Renal cortical epithelial cell (primary cell): ENCODE results near the gene CTAG1B. TPM values are rescaled to one million over a fixed set of nuclear protein-coding genes. Genes with fewer than 3 reads are reported as not detected.
"Not testable (repeated sequence)": the region's sequence is repeated elsewhere in the genome, so short reads cannot be mapped to it uniquely, and the experiment has no call there.

ENCODE experiments used
- DNase-seq: peaks from one replicate; pipeline ENCODE4 v3.0.0-alpha.2; 2011; ENCODE audit warnings: low read depth
- total RNA-seq: library from RNA; depleted of rRNA; stranded (reverse); fragments of >200 nt; gene quantifications from 2 replicates; pipeline ENCODE4 v1.2.3, GENCODE V29; 2014

The CTAG1B gene
- not detected in 2 replicates for total RNA-seq

DNA sequence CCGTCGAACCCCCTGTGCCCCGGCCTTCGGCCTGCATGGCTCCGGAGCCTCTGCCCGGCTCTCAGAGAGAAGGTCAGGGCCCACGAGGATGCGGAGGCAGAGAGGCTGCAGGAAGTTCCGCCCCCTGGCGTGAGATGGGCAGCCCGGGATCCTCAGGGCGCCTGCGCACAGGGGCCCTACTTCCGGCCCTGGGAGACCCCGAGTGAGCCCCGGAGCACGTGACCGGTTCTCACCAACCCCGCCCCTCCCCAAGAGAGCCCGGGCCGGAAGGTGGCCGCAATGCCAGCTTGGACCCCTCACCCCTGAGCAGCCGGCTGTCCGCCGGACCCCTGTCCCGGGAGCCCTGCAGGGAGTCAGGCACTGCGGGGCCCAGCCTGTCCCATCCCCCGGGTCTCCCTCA lies at the start of gene CTAG1B:
Gene CTAG1B (minus strand): TSS at position 101 of the 400 bp plus-strand sequence. CDS start 64 bp downstream, at position 37.
- not testable (repeated sequence) for DNase-seq

DNA sequence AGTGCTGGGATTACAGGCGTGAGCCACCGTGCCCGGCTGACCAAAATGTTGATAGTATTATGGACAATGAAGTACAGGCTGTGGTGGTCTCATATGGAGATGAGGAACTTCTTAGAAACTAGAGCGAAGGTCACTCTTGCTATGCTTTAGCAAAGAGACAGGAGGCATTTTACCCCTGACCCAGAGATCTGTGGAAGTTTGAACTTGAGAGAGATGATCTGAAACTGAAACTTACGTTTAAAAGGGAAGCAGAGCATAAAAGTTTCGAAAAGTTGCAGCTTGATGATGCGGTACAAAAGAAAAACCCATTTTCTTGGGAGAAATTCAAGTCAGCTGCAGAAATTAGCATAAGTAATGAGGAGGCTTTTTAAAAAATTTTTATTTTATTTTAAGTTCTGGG lies 42.8 kb upstream of the CTAG1B start:
- DNase-seq: no peak

DNA sequence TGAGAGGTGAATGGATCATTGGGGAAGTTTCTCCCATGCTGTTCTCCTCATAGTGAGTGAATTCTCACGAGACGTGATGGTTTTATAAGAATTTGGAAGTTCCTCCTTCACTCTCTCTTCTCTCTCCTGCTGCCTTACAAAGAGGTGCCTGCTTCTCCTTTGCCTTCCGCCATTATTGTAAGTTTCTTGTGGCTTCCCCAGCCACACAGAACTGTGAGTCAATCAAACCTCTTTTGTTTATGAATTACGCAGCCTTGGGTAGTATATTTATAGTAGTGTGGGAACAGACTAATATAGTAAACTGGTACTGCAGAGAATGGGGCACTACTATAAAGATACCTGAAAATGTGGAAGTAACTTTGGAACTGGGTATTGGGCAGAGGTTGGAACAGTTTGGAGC lies 42.1 kb upstream of the CTAG1B start:
- DNase-seq: no peak

DNA sequence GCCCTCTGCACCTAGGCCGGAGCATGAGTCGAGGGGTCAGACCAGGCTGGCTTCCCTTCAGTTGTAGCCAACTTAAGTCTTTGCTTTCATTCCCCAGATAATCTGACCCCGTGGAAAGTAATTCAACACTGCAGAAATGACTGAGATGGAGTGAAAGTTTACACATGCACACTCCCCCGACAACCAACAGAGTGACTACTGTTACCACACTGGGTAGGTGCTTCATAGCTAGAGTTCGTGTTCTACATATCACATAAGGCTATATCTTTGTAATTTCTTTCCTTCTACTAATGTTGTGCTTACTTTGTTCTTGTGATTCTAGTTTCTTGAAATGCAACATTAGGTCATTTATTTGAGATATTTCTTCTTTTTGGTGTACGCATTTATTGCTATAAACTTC lies 41.5 kb upstream of the CTAG1B start:
- DNase-seq: no peak

DNA sequence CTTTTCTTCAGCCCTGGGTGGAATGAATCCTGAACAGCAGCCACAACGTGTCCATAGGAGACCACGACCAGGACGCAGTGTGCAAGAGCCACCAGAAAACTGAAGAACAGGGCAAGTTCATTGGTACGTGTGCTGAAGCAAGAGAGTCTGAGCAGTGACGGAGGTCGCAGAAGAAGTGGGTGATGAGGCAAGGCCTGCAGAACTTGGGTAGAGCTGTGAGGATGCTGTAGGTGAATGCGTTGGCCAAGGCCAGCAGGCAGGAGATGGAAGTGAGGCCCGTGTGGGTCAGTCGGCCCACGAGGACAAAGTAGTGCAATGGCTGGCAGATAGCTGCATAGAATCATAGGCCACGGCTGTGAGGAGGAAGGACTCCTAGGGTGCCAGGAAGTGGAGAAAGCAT lies 39.9 kb upstream of the CTAG1B start:
- no peak for DNase-seq

DNA sequence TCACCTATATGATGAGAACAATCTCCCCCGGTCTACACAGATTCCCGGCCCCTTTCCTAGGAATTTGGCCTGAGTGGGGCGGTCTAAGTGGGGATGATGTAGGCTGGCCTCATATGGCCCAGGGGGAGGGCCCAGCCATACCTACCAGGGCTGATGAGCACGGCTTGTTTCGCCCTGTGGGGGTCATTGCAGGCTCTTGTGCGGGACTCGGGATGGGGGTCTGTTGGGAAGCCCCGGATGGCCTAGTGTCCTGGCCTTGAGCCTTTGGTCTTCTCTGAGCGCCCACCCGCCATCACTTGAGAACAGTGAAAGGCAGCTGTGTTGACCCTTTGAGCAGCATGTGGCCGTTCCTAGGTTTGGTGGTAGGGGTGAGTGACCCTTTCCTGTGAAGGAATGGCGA lies 39.1 kb upstream of the CTAG1B start:
- DNase-seq: no peak

DNA sequence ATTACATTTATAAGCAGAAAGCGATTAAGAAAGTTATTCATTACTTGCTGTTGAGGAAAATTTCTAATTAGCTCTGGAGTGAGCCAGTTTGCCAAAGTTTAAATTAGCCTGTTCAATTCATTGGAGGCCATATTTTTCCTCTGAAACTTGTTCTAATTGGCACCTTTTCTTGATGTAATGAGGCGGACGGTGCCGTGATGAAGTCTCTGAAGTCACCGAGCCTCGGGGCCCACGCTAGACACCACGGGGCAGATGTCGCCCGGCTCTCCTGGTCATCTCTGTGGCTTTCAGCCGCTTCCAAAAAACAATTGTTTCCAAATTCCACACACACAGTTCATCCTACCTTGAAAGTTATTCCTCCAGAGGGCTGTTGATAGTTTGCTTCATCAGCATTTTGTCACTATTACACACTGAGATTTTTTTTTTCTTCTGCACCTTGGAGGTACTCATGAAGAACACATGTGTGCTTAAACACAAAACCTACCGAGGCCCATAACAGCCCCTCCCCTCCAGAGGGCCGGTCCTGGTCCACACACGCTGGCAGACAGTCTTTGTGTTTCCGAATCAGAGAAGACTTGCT lies 38.2 kb upstream of the CTAG1B start:
- no peak for DNase-seq

DNA sequence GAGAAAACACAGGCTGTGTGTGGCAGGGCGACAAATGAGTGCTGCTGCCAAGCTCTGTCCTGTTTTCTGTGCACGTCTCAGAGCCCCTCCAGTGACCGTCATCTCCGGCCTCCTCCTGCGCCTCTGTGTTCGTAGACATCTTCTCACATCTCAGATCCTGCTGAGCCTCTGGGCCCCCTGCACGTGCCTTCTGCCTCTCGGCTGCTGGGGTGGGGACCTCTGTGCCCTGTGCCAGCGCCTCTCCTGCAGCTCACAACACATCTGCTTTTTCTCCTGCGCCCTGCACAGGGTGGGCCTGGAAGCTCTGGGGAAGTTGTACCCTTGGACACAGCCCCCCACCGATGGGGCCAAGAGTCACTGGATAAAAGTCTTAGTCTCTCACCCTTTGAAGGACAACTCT lies 36.7 kb upstream of the CTAG1B start:
- DNase-seq: no peak

DNA sequence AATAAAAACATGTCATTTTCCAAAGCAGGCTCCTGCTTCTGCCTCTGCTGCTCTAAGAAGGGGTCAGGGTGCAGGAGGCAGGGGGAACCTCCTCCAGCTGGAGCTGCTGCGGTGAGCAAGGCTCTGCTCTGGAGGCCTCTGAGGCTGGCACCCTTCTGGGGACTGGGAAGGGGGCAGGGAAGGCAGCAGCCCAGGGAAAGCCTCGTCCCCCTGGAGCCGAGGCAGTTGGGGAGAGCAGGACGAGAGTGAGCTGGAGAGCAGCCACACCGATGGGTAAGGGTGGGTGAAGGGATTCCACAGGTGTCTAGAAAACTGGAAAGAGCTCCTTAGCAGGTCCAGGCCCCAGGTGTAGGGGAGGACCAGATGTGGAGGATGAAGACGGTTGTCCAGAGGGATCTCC lies 36.3 kb upstream of the CTAG1B start:
- no peak for DNase-seq

DNA sequence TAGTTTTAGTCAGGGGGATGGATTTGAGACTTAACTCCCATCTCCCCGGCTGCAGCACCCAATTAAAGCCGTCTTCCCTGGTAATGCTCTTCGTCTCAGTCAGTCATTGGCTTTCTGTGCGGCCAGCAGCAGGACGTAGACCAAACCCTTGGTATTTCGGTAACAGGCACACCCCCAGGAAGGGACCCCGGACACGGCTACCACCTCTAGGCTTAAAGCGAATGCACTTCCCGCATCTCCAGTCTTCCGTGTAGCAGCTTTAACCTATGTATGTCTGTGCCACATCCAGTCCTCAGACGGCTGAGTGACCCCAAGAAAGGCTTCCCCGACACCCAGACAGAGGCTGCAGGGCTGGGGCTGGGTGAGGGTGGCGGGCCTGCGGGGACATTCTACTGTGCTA lies 35.8 kb upstream of the CTAG1B start:
- no peak for DNase-seq

DNA sequence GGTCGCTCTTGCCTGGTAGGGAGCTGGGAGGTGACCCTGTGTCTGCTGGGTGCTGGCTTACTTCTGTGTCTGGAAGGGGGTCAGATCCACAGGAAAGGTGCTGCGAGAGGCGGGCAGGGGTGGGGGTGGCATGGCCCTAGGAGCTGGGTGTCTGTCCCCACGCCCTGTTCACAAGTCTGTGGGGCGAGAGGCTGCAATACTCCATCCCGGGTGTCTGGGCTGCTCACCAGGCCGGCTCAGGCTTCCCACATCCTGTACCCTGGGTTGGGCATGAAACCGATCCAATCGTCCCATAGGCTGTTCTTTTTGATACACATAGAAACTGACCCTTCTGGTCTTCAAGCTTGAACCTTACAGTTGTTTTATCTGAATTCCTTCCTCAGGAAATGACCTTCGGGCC lies 35.3 kb upstream of the CTAG1B start:
- no peak for DNase-seq

DNA sequence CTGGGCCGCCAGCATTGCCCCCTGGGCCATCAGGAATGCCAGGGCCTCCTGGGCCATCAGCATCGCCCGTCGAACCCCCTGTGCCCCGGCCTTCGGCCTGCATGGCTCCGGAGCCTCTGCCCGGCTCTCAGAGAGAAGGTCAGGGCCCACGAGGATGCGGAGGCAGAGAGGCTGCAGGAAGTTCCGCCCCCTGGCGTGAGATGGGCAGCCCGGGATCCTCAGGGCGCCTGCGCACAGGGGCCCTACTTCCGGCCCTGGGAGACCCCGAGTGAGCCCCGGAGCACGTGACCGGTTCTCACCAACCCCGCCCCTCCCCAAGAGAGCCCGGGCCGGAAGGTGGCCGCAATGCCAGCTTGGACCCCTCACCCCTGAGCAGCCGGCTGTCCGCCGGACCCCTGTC lies 34.3 kb upstream of the CTAG1B start, which contains the start of gene CTAG2:
Gene CTAG2 (minus strand): TSS at position 167 of the 400 bp plus-strand sequence. CDS start 64 bp downstream, at position 103.
- not testable (repeated sequence) for DNase-seq

DNA sequence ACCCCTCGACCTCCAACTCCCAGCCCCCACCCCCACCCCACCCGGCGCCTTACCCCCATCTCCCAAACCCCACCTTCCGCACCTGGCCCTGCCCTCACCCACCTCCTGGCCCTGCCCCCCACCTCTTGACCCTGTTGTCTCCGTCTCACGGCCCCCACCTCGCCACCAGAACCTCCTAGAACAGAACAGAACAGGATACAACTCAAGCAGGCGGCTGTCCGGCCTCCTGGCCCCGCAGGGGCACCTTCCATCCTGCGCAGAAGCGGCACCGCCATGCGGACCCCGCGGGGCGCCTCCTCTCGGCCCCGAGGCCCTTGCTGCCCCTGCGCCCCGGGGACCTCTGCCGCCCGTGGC lies 33.9 kb upstream of the CTAG1B start:
- DNase-seq: no peak

DNA sequence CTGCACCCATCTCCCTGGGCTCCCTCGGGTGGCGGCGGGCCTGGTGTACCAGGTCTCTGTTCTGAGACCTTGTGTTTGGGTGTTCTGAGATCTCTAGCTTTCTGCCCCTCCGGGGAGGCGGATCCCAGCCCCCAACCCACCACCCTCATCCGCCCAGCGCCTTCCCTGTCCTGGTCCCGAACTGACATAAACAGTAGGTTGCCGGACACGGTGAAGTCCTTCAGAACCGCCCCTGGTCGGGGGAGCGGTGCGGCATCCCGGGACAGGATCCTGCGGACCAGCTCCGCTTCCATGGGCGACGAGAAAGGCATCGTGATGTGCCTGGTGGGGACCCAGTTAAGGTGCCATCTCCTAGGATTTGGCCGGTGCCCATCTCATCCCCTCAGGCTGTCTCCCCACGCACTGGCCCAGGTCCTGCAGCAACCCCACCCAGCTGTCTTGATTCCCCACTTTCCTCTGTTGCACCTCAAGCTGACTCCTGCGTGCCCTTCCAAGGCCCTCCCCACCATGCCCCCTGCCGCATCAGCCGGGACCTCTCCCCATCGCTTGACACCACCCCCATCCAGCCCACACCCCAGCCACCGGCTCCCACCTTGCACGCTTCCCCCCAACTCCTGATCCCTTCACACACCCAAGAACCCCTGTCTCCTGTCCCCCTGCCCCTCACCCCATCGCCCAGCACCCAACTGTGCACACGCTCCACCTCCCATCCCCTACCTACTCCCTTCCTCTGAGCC lies 33.4 kb upstream of the CTAG1B start:
- no peak for DNase-seq

DNA sequence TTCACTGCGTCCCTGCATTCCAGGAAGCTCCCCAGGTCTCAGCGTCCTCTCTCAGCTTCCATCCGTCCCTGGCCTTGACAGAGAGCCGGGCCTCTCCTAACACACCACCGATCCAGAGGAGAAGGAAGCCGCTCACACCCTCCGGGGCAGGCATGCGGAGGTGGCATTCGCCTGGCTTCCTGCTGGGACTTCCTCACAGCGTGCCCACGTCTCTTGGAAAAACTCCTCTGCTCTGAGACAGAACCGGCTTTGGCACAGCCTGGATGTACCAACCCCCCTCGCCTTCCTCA lies 31.1 kb upstream of the CTAG1B start:
- DNase-seq: no peak

DNA sequence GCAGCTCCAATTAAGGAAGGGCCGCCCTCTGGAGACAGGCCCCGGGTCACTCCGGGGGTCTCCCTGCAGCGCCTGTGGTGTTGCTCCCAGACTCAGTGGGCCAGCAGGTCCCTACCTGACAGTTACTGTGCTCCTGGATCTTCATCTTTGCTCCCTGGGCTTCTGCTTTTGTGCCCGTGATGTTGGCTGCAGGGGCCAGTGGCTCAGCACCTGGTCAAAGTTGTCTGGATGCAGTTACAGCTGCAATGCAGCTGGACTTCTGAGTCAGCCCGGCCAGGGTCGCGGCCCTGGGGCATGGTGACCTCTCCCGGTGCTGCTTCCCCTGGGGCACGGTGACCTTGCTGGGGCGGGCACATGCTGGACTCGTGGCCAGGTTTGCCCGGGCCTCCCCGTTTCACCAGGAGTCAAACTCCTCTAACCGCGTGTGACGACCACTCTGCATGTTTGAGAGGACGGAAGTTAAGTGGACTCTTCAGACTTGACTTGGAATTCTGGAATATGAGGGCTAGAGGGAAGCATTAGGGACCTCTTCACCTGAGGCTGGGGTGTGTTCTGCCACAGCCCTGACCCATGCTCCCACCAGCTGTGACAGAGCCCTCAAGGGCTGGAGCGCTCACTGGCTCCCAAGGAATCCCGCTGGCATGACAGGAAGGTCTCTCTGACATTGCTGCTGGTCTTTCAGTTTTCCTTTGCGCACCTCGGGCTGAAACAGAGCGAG lies 30.6 kb upstream of the CTAG1B start:
- DNase-seq: no peak

DNA sequence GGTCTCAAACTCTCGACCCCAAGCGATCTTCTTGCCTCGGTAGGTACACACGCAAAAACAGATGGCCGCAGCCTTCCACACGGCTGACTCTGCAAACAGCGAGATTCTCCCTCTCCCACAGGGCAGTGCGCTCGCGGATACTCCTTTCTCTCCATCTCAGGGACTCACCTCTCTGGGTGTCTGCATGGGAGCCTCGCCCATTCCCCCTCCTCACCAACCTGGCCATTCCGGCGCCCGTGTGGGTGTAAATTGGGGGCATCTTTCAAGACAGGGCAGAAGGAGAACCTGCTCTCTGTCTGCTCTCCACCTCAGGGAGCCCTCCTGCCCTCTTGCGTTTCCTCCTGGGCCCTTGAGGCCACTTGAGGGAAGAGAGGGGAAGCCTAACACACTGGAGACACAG lies 29.8 kb upstream of the CTAG1B start:
- DNase-seq: no peak

DNA sequence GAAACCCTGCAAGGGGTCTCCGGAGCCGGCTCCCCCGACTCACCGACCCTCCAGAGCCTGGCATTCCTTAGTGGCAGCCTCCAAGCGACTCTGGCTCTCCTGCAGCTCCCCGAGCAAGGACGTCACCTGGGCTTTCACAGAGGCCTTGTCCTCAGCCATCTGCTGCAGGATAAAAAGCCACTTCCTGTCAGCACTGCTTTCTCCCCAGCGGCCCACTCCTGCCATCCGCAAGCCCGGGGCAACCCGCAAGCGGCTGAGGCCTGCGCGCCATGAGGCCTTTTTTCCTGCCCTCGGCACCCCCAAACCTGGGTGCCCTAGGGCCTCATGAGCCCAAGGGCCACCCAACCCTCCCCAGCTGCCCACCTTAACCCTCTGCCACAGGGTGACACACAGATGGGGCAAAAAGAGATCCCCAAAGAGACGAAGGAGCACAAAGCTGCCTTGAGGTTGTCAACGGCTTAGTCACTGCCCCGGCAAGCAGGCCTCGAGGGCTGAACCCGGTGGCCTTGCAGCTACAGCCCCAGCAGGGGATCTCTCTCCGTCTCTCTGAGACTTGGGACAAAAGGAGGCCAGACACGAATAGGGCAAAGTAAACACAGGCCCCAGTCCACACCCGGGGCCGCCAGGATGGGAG lies 26.8 kb upstream of the CTAG1B start:
- not testable (repeated sequence) for DNase-seq

DNA sequence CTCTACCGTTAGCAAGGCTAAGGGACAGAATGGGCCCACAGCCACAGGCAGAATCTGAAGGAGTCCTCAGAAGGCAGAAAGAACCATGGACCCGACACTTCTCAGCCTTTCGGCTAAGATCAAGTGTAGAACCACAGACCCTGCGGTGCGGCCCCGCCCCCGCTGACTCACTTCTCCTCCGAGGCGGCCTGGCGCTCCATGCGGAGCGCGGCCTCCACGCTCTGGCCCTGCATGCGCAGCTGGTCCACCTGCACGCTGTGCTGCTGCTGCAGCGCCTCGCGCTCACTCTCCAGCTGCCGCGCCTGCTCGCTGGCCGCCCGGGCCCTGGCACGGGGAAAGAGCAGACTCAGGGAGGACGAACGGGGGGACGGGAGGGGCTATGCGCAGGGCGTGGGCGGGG lies 24.6 kb upstream of the CTAG1B start:
- DNase-seq: not testable (repeated sequence)

DNA sequence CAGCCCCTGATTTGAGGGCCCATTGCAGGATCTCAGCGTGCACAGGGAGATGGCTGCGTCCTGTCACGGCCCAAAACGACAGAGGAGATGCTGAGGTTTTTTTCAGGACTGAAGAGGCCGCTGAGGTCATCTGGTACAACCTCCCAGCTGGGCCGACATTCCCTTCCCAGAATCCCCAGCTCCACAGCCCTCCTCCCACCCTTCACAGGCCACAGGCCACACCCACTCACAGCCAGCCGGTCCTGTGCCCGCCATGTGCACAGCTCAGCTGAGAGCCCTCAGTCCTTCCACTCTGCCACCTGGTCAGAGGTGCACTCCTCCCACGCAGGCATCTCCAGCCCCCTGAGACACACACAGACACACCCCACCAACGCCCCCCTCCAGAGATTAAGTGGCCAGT lies 22.7 kb upstream of the CTAG1B start:
- DNase-seq: not testable (repeated sequence)

DNA sequence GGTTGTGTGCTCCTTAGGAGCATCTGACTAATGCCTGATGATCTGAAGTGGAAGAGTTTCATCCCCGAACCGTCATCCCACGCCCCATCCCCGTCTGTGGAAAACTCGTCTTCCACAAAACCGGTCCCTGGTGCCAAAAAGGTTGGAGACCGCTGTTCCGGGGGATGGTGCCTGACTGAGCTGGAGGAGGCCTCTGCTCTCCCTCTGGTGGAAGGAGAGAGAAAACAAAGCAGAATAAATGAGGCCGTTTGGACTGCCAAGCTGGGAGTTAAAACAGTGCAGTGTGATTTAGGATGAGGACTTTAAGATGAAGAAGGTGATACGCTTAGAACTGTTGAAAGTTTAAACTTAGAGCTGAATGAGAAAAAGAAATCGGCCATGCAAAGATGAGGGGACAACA lies 14.6 kb upstream of the CTAG1B start:
- not testable (repeated sequence) for DNase-seq

DNA sequence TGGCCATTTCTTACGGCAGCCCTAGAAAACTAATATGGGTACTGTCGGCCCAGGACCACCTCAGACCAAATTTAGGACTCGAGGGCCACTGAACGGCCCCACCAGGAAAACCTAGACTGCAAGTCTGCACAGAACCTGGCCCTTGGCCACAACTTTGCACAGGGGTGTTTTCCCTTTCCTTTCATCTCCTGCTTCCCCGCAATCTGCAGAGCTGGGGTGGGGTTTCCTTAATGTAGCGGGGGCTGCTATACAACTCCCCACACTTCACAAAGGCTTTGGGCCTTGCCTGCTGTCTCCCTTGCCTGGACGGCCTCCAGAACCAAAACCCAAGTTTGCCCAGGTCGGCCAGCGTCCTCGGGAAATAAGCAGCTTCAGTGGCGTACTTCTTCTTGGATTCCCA lies 11.9 kb upstream of the CTAG1B start:
- DNase-seq: not testable (repeated sequence)

DNA sequence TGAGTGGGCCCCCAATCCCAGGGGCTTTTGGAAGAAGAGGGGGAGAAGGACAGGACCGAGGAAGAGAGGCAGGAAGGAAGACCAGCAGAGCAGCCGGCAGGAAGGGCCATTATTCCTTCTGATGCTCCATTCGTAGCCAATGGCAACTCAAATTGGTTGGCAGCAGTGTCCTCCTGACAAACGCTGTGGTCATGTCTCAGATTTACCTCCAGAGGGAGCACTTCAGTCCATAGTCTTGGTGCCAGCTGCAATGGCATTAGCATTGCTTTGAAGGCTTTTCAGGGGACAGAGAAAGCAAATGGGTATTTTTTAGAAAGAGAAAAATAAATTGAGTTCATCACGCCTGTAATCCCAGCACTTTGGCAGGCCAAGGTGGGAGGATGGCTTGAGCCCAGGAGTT lies 9.9 kb upstream of the CTAG1B start:
- DNase-seq: not testable (repeated sequence)
